OCI-LY3 (cell line): Measurements from ENCODE around the gene LIME1.

Source experiments
- EZH2phosphoT487 ChIP-seq: fragments of 200-600 bp; shearing (Covaris generic); IDR thresholded peaks from 2 replicates; pipeline ENCODE4 v1.6.1; 2018; ENCODE audit warnings: antibody characterized with exemption, mixed run types, low read depth
- TF ChIP-seq, protein P1 (sequence below): fragments of 200-600, 300-600 bp; sonication (generic); IDR thresholded peaks from 2 replicates; pipeline ENCODE4 v1.5.1; 2014; ENCODE audit warnings: antibody characterized with exemption, low read length, low read depth

DNA sequence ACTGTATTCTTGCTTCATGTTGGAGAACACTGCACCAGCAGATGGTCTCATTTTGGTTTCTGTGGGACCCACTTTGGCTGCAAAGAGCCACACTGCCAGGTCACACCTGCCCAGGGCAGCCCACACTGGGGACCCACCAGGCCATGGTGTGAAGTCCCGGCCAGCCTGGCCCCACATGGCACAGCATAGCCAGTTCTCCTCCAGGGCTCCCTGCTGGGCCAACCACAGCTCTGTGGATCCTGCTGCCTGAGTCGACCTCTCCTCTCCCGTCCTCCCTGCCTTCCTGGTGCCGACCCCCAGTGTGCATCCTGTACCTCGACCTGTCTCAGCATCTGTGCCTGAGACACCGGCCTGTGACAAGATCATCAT is 31.7 kb upstream of the LIME1 start:
- TF ChIP-seq, protein P1, sequence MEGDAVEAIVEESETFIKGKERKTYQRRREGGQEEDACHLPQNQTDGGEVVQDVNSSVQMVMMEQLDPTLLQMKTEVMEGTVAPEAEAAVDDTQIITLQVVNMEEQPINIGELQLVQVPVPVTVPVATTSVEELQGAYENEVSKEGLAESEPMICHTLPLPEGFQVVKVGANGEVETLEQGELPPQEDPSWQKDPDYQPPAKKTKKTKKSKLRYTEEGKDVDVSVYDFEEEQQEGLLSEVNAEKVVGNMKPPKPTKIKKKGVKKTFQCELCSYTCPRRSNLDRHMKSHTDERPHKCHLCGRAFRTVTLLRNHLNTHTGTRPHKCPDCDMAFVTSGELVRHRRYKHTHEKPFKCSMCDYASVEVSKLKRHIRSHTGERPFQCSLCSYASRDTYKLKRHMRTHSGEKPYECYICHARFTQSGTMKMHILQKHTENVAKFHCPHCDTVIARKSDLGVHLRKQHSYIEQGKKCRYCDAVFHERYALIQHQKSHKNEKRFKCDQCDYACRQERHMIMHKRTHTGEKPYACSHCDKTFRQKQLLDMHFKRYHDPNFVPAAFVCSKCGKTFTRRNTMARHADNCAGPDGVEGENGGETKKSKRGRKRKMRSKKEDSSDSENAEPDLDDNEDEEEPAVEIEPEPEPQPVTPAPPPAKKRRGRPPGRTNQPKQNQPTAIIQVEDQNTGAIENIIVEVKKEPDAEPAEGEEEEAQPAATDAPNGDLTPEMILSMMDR = no peak
- no peak for TF ChIP-seq EZH2phosphoT487
